Measurements from ENCODE around the gene SIPA1. TPM values are rescaled to one million over a fixed set of nuclear protein-coding genes. Genes with fewer than 3 reads are reported as not detected.

SIPA1 gene
- total RNA-seq, 1 donor from 2014 or later, result 66.5 TPM

- DNase-seq (ENCODE audit: low read depth), result no peak
- TF ChIP-seq CTCF (conservative IDR thresholded peaks at IDR 0.05; ENCODE audit: low read depth, low read length), result no peak
- no peak overlapping the region for H3K4me3 ChIP-seq (ENCODE audit: low read depth, low read length)
Measured at GRCh38 chr11:65692367-65692766, 54.5 kb downstream of the SIPA1 start.

- no peak for DNase-seq (ENCODE audit: low read depth)
- H3K4me3 ChIP-seq (ENCODE audit: low read depth, low read length), result no peak overlapping the region
- no peak for TF ChIP-seq CTCF (conservative IDR thresholded peaks at IDR 0.05; ENCODE audit: low read depth, low read length)
Measured at GRCh38 chr11:65695459-65696241, 57.7 kb downstream of the SIPA1 start.

GRCh38 chr11:65696802-65697552 lies 59.1 kb downstream of the SIPA1 start:
- no peak for DNase-seq (ENCODE audit: low read depth)
- no peak for TF ChIP-seq CTCF (conservative IDR thresholded peaks at IDR 0.05; ENCODE audit: low read depth, low read length)
- H3K4me3 ChIP-seq (ENCODE audit: low read depth, low read length), result no peak overlapping the region

- TF ChIP-seq CTCF (conservative IDR thresholded peaks at IDR 0.05; ENCODE audit: low read depth, low read length), result no peak
- no peak overlapping the region for H3K4me3 ChIP-seq (ENCODE audit: low read depth, low read length)
- no peak for DNase-seq (ENCODE audit: low read depth)
Measured at GRCh38 chr11:65698205-65698604, 60.3 kb downstream of the SIPA1 start.

GRCh38 chr11:65699306-65699705 lies 61.4 kb downstream of the SIPA1 start:
- no peak overlapping the region for H3K4me3 ChIP-seq (ENCODE audit: low read depth, low read length)
- no peak for TF ChIP-seq CTCF (conservative IDR thresholded peaks at IDR 0.05; ENCODE audit: low read depth, low read length)

GRCh38 chr11:65700399-65700798 lies 62.5 kb downstream of the SIPA1 start:
- H3K4me3 ChIP-seq (ENCODE audit: low read depth, low read length), result no peak overlapping the region
- TF ChIP-seq CTCF (conservative IDR thresholded peaks at IDR 0.05; ENCODE audit: low read depth, low read length), result no peak
- DNase-seq (ENCODE audit: low read depth), result no peak

More at GRCh38 chr11:65699306-65699705, 61.4 kb downstream of the SIPA1 start:
- no peak for DNase-seq (ENCODE audit: low read depth)

Other genes with a start within 250 kb of the SIPA1 start
- gene NEAT1, start 215.3 kb upstream of the SIPA1 start, total RNA-seq, result 6.4 and 27.0 TPM in 2 replicates
- 343 and 1,362 TPM in 2 replicates for gene MALAT1, start 139.1 kb upstream of the SIPA1 start, total RNA-seq
- gene SCYL1, start 113.0 kb upstream of the SIPA1 start, total RNA-seq, result 81.2 and 101 TPM in 2 replicates
- 34.9 and 102 TPM in 2 replicates for gene LTBP3, start 79.7 kb upstream of the SIPA1 start, total RNA-seq
- 72.0 and 141 TPM in 2 replicates for gene ZNRD2, start 67.6 kb upstream of the SIPA1 start, total RNA-seq
- gene FAM89B, start 65.6 kb upstream of the SIPA1 start, total RNA-seq, result 64.0 and 67.1 TPM in 2 replicates
- 26.1 and 26.3 TPM in 2 replicates for gene EHBP1L1, start 62.0 kb upstream of the SIPA1 start, total RNA-seq
- gene KCNK7, start 42.3 kb upstream of the SIPA1 start, total RNA-seq, result 0.17 TPM in 1 of 2 replicates, not detected in the other
- 55.0 and 55.3 TPM in 2 replicates for gene MAP3K11, start 23.9 kb upstream of the SIPA1 start, total RNA-seq
- gene PCNX3, start 22.3 kb upstream of the SIPA1 start, total RNA-seq, result 35.9 and 41.6 TPM in 2 replicates
- 63.6 and 73.0 TPM in 2 replicates for gene RELA, start 24.8 kb downstream of the SIPA1 start, total RNA-seq
- 47.2 and 72.2 TPM in 2 replicates for gene KAT5, start 74.2 kb downstream of the SIPA1 start, total RNA-seq
- gene RNASEH2C, start 82.7 kb downstream of the SIPA1 start, total RNA-seq, result 76.7 and 81.1 TPM in 2 replicates
- gene AP5B1, start 142.9 kb downstream of the SIPA1 start, total RNA-seq, result 14.0 and 17.9 TPM in 2 replicates
- gene OVOL1, start 149.0 kb downstream of the SIPA1 start, total RNA-seq, result 4.8 and 12.5 TPM in 2 replicates
- 2.1 TPM in 1 of 2 replicates, not detected in the other for gene SNX32, start 195.9 kb downstream of the SIPA1 start, total RNA-seq
- gene CFL1, start 220.1 kb downstream of the SIPA1 start, total RNA-seq, result 2,195 and 2,365 TPM in 2 replicates
- gene MUS81, start 222.3 kb downstream of the SIPA1 start, total RNA-seq, result 57.2 and 71.8 TPM in 2 replicates
- gene EFEMP2, start 234.7 kb downstream of the SIPA1 start, total RNA-seq, result 45.1 and 94.7 TPM in 2 replicates
- 0.51 and 1.2 TPM in 2 replicates for gene CTSW, start 241.7 kb downstream of the SIPA1 start, total RNA-seq